Transverse colon (tissue), 3 donors: ENCODE data around the gene RBM38.

Source experiments
- CTCF ChIP-seq, 5 experiments: fragments of 200-600 bp in 3 of 5; fragments of 450-650 bp in 2 of 5; sonication (generic) in 3 of 5; IDR thresholded peaks; 1 replicate in 2 of 5; 2 replicates in 3 of 5; pipeline ENCODE4 v1.5.1; 2016 to 2017; ENCODE audit warnings: antibody characterized with exemption in 5 of 5, inconsistent platforms in 3 of 5, mild to moderate bottlenecking in 2 of 5, moderate library complexity in 1 of 5
- POLR2A ChIP-seq: fragments of 450-650 bp; IDR thresholded peaks from one replicate; pipeline ENCODE4 v1.6.1; 2016; ENCODE audit warnings: antibody characterized with exemption, mild to moderate bottlenecking, moderate library complexity

DNA sequence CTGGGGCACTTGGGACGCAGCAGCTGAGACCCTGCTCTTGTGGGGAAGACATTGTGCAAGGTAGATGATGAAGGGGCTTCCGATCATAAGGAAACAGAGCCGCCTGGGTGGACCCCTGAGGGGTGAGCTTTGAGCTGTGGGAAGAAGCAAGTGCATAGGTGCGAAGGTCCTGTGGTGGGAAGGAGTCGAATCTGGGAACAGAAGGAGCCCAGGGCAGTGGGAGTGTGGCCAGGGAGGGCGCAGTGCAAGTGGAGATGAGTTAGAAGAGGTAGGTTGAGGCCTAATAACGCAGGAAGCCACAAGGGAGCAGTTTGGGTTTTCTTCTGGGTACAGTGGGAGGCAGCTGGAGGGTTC, 10.3 kb downstream of the RBM38 start:
- TF ChIP-seq POLR2A (no peak), CTCF (IDR thresholded peaks at IDR 0.05) (no peak)
